Measurements from ENCODE around the gene NYNRIN. TPM values are rescaled to one million over a fixed set of nuclear protein-coding genes. Genes with fewer than 3 reads are reported as not detected.

The NYNRIN gene
- total and polyA plus RNA-seq, 2 experiments from 2014 or later = 3.1 to 20.0 TPM

DNA sequence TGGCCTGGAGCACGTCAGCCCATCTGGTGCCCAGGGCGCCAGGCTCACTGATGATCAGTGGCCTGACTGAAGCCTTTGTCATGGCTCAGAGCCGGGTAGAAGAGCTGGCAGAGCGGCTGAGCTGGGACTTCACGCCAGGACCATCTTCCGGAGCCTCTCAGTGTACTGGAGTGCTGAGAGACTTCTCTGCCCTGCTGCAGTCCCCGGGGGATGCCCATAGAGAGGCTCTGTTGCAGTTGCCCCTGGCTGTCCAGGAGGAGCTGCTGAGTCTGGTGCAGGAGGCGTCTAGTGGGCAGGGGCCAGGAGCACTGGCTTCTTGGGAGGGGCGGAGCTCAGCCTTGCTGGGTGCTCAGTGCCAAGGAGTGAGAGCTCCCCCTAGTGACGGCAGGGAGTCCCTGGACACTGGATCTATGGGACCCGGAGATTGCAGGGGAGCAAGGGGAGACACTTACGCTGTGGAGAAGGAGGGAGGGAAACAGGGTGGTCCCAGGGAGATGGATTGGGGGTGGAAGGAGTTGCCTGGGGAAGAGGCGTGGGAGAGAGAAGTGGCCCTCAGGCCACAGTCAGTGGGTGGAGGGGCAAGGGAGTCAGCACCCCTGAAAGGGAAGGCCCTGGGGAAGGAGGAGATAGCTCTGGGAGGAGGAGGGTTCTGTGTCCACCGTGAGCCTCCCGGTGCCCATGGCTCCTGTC is 32.9 kb downstream of the NYNRIN start:
- ATAC-seq (peak; percentile 79), DNase-seq (ENCODE audit: low spot score) (peak; percentile 99)
- H3K27ac Mint-ChIP-seq = no peak overlapping the region
- Histone ChIP-seq H3K27me3 (ENCODE audit: insufficient read depth) (peaks cover 26% of the 10 kb centered on the region), H3K4me3 (peak overlapping the region; percentile 85; the same call in 1 of the 2 replicates), H3K4me2 (peak overlapping the region; percentile 96; the same call in 1 of the 2 replicates), H3K36me3 (ENCODE audit: insufficient read depth) (no peaks in the 10 kb centered on the region), H2AFZ (no peak overlapping the region), H3F3A (replicated peaks; ENCODE audit: low read depth) (peaks cover 11% of the 10 kb centered on the region), H3K27ac (ENCODE audit: low read depth) (no peak overlapping the region), H3K9me2 (ENCODE audit: insufficient read depth) (no peaks in the 10 kb centered on the region), H3K4me1 (ENCODE audit: insufficient read depth) (peaks cover 19% of the 10 kb centered on the region), H3K79me2 (replicated peaks; ENCODE audit: insufficient read depth) (no peaks in the 10 kb centered on the region), H4K20me1 (replicated peaks; ENCODE audit: insufficient read depth) (no peaks in the 10 kb centered on the region)
- H3K4me3 Mint-ChIP-seq = peak overlapping the region; percentile 83
- H3K4me1 Mint-ChIP-seq = peaks cover 24% of the 10 kb centered on the region
- TF ChIP-seq EZH2phosphoT487 (IDR thresholded peaks at IDR 0.05; ENCODE audit: unreplicated experiment) (no peak), ZNF114 (CRISPR knock-in tag; IDR thresholded peaks at IDR 0.05) (no peak), NANOG (IDR thresholded peaks at IDR 0.05; ENCODE audit: borderline replicate concordance) (no peak), CREB1 (CRISPR knock-in tag; IDR thresholded peaks at IDR 0.05; ENCODE audit: low read depth) (0 out of 2 replicates have a peak, but pooled peaks have one; percentile 20), EZH2 (IDR thresholded peaks at IDR 0.05; ENCODE audit: low read depth, unreplicated experiment) (no peak), ZNF331 (CRISPR knock-in tag; IDR thresholded peaks at IDR 0.05; ENCODE audit: low read depth) (no peak), STAT1 (IDR thresholded peaks at IDR 0.05; ENCODE audit: unreplicated experiment) (no peak), POLR2AphosphoS5 (IDR thresholded peaks at IDR 0.05; ENCODE audit: low read depth) (no peak), JUNB (IDR thresholded peaks at IDR 0.05; ENCODE audit: unreplicated experiment) (no peak)
- TF ChIP-seq, protein P1, sequence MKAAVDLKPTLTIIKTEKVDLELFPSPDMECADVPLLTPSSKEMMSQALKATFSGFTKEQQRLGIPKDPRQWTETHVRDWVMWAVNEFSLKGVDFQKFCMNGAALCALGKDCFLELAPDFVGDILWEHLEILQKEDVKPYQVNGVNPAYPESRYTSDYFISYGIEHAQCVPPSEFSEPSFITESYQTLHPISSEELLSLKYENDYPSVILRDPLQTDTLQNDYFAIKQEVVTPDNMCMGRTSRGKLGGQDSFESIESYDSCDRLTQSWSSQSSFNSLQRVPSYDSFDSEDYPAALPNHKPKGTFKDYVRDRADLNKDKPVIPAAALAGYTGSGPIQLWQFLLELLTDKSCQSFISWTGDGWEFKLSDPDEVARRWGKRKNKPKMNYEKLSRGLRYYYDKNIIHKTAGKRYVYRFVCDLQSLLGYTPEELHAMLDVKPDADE (IDR thresholded peaks at IDR 0.05) = no peak
- TF ChIP-seq, protein P2, sequence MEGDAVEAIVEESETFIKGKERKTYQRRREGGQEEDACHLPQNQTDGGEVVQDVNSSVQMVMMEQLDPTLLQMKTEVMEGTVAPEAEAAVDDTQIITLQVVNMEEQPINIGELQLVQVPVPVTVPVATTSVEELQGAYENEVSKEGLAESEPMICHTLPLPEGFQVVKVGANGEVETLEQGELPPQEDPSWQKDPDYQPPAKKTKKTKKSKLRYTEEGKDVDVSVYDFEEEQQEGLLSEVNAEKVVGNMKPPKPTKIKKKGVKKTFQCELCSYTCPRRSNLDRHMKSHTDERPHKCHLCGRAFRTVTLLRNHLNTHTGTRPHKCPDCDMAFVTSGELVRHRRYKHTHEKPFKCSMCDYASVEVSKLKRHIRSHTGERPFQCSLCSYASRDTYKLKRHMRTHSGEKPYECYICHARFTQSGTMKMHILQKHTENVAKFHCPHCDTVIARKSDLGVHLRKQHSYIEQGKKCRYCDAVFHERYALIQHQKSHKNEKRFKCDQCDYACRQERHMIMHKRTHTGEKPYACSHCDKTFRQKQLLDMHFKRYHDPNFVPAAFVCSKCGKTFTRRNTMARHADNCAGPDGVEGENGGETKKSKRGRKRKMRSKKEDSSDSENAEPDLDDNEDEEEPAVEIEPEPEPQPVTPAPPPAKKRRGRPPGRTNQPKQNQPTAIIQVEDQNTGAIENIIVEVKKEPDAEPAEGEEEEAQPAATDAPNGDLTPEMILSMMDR (conservative IDR thresholded peaks at IDR 0.05; ENCODE audit: low read depth in 2 of 2) = peak; percentile 97 to 99
- TF ChIP-seq, protein P3, sequence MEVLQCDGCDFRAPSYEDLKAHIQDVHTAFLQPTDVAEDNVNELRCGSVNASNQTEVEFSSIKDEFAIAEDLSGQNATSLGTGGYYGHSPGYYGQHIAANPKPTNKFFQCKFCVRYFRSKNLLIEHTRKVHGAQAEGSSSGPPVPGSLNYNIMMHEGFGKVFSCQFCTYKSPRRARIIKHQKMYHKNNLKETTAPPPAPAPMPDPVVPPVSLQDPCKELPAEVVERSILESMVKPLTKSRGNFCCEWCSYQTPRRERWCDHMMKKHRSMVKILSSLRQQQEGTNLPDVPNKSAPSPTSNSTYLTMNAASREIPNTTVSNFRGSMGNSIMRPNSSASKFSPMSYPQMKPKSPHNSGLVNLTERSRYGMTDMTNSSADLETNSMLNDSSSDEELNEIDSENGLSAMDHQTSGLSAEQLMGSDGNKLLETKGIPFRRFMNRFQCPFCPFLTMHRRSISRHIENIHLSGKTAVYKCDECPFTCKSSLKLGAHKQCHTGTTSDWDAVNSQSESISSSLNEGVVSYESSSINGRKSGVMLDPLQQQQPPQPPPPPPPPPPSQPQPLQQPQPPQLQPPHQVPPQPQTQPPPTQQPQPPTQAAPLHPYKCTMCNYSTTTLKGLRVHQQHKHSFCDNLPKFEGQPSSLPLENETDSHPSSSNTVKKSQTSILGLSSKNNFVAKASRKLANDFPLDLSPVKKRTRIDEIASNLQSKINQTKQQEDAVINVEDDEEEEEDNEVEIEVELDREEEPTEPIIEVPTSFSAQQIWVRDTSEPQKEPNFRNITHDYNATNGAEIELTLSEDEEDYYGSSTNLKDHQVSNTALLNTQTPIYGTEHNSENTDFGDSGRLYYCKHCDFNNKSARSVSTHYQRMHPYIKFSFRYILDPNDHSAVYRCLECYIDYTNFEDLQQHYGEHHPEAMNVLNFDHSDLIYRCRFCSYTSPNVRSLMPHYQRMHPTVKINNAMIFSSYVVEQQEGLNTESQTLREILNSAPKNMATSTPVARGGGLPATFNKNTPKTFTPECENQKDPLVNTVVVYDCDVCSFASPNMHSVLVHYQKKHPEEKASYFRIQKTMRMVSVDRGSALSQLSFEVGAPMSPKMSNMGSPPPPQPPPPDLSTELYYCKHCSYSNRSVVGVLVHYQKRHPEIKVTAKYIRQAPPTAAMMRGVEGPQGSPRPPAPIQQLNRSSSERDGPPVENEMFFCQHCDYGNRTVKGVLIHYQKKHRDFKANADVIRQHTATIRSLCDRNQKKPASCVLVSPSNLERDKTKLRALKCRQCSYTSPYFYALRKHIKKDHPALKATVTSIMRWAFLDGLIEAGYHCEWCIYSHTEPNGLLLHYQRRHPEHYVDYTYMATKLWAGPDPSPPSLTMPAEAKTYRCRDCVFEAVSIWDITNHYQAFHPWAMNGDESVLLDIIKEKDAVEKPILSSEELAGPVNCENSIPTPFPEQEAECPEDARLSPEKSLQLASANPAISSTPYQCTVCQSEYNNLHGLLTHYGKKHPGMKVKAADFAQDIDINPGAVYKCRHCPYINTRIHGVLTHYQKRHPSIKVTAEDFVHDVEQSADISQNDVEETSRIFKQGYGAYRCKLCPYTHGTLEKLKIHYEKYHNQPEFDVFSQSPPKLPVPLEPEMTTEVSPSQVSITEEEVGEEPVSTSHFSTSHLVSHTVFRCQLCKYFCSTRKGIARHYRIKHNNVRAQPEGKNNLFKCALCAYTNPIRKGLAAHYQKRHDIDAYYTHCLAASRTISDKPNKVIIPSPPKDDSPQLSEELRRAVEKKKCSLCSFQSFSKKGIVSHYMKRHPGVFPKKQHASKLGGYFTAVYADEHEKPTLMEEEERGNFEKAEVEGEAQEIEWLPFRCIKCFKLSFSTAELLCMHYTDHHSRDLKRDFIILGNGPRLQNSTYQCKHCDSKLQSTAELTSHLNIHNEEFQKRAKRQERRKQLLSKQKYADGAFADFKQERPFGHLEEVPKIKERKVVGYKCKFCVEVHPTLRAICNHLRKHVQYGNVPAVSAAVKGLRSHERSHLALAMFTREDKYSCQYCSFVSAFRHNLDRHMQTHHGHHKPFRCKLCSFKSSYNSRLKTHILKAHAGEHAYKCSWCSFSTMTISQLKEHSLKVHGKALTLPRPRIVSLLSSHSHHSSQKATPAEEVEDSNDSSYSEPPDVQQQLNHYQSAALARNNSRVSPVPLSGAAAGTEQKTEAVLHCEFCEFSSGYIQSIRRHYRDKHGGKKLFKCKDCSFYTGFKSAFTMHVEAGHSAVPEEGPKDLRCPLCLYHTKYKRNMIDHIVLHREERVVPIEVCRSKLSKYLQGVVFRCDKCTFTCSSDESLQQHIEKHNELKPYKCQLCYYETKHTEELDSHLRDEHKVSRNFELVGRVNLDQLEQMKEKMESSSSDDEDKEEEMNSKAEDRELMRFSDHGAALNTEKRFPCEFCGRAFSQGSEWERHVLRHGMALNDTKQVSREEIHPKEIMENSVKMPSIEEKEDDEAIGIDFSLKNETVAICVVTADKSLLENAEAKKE (CRISPR knock-in tag; IDR thresholded peaks at IDR 0.05) = peak; percentile 21; the same call in 1 of the 2 replicates
- TF ChIP-seq, protein P4, sequence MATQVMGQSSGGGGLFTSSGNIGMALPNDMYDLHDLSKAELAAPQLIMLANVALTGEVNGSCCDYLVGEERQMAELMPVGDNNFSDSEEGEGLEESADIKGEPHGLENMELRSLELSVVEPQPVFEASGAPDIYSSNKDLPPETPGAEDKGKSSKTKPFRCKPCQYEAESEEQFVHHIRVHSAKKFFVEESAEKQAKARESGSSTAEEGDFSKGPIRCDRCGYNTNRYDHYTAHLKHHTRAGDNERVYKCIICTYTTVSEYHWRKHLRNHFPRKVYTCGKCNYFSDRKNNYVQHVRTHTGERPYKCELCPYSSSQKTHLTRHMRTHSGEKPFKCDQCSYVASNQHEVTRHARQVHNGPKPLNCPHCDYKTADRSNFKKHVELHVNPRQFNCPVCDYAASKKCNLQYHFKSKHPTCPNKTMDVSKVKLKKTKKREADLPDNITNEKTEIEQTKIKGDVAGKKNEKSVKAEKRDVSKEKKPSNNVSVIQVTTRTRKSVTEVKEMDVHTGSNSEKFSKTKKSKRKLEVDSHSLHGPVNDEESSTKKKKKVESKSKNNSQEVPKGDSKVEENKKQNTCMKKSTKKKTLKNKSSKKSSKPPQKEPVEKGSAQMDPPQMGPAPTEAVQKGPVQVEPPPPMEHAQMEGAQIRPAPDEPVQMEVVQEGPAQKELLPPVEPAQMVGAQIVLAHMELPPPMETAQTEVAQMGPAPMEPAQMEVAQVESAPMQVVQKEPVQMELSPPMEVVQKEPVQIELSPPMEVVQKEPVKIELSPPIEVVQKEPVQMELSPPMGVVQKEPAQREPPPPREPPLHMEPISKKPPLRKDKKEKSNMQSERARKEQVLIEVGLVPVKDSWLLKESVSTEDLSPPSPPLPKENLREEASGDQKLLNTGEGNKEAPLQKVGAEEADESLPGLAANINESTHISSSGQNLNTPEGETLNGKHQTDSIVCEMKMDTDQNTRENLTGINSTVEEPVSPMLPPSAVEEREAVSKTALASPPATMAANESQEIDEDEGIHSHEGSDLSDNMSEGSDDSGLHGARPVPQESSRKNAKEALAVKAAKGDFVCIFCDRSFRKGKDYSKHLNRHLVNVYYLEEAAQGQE (IDR thresholded peaks at IDR 0.05; ENCODE audit: unreplicated experiment) = no peak
- H3K27me3 Mint-ChIP-seq (ENCODE audit: insufficient read depth, low read depth, poor library complexity) = peaks cover 24% of the 10 kb centered on the region
- peaks cover 7% of the 10 kb centered on the region; the same call in 2 of the 3 replicates for H3K36me3 Mint-ChIP-seq (ENCODE audit: low read depth)
- no peaks in the 10 kb centered on the region for H3K9me3 Mint-ChIP-seq

Measured in GM23338 (cell line).